Measurements from ENCODE around the gene PCDHGA2. TPM values are rescaled to one million over a fixed set of nuclear protein-coding genes. Genes with fewer than 3 reads are reported as not detected.
"Not testable (repeated sequence)": the region's sequence is repeated elsewhere in the genome, so short reads cannot be mapped to it uniquely, and the experiment has no call there.

The PCDHGA2 gene
- total RNA-seq, 1 experiment from 2014 or later, result 1.0 TPM

DNA sequence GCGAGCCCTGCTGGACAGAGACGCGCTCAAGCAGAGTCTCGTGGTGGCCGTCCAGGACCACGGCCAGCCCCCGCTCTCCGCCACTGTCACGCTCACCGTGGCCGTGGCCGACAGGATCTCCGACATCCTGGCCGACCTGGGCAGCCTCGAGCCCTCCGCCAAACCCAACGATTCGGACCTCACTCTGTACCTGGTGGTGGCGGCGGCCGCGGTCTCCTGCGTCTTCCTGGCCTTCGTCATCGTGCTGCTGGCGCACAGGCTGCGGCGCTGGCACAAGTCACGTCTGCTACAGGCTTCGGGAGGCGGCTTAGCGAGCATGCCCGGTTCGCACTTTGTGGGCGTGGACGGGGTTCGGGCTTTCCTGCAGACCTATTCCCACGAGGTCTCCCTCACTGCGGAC is 6.0 kb upstream of the PCDHGA2 start:
- H3K9me3 ChIP-seq (replicated peaks), result peaks cover 13% of the 10 kb centered on the region; the same call in 1 of the 2 replicates
- not testable (repeated sequence) for H3K36me3 ChIP-seq, H3K4me3 ChIP-seq, DNase-seq, H3K27ac ChIP-seq, H3K4me1 ChIP-seq, H3K27me3 ChIP-seq

GRCh38 chr5:141340781-141341354 is 2.3 kb downstream of the PCDHGA2 start:
- H3K27me3 ChIP-seq; H3K9me3 ChIP-seq (replicated peaks); H3K36me3 ChIP-seq; H3K4me3 ChIP-seq; DNase-seq; H3K27ac ChIP-seq; H3K4me1 ChIP-seq: not testable (repeated sequence)

DNA sequence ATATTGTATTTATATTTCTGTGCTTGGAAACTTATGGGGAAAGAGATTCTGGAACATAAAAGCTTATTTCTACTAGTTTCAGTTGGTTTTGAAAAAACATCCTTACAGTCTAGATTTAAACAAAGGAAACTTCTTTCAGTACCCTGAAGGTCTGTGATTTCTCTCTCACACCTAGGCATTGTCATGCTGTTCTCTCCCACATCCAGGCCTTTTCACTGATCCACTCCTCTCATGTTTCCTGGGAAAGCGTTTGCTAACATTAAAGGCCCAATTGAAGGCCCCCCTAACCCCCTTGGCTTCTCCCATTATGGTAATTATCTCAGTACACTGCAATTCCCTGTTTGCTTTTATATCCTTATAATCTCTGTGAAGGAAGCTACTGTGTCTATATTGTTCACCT is 4.2 kb downstream of the PCDHGA2 start:
- no peaks in the 10 kb centered on the region for H3K27me3 ChIP-seq
- no peak overlapping the region for H3K4me3 ChIP-seq
- DNase-seq, result no peak
- no peaks in the 10 kb centered on the region for H3K36me3 ChIP-seq
- 0 out of 2 replicates have a peak, but pooled peaks cover 3% of the 10 kb centered on the region for H3K9me3 ChIP-seq (replicated peaks)
- H3K4me1 ChIP-seq, result no peaks in the 10 kb centered on the region
- H3K27ac ChIP-seq, result no peak overlapping the region

DNA sequence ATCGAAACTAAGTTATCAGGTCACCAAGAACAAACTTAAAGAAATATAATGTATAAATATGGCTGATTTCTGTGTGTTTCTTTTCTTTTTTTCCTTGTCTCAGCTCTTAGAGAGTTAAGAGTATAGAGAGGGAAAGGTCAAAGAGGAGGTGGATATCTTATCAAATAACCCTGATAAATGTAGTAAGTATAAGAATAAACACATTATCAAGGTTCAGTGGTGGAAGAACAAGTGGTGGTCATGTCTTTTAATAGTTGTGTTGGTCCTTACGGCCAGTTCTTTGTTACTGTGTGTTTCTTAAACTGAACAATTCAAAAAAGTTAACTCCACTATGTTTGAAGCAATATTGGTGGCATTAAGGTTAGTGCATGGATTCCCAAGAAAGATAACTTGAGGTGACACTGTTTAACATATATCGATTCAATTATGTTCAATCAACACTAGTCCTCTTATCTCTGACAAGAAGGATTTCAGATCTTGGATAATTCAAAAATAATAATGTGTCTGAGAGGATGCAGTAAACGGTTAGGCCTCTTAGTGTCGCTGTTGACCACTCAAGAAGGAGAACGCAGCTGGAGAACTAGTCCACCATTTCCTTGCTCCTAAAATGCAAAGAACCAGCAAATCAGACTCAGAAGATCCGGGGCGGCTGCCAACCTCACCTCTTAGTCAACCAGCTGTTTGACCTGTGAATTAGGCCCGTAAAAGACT is 4.8 kb downstream of the PCDHGA2 start, which contains the start of gene PCDHGA3:
Gene PCDHGA3 (plus strand): TSS at position 588 of the 711 bp plus-strand sequence. CDS start 205 bp downstream, outside the sequence.
- H3K27ac ChIP-seq, result no peak within 1 kb of the TSS
- H3K4me3 ChIP-seq, result no peak within 1 kb of the TSS
- DNase-seq, result peak in 1 of 2 experiments; percentile 48
- H3K36me3 ChIP-seq, result no peaks in the 10 kb centered on the region
- peaks cover 3% of the 10 kb centered on the region; the same call in 1 of the 2 replicates for H3K9me3 ChIP-seq (replicated peaks)
- H3K4me1 ChIP-seq, result no peaks in the 10 kb centered on the region
- no peaks in the 10 kb centered on the region for H3K27me3 ChIP-seq

GRCh38 chr5:141343953-141344463 is 5.4 kb downstream of the PCDHGA2 start:
- Histone ChIP-seq H3K36me3 (no peaks in the 10 kb centered on the region), H3K9me3 (replicated peaks) (peaks cover 3% of the 10 kb centered on the region; the same call in 1 of the 2 replicates), H3K27ac (no peak overlapping the region), H3K4me1 (no peaks in the 10 kb centered on the region), H3K27me3 (no peaks in the 10 kb centered on the region), H3K4me3 (no peak overlapping the region)
- DNase-seq, result no peak

GRCh38 chr5:141345327-141345726 is 6.8 kb downstream of the PCDHGA2 start:
- no peak for DNase-seq
- Histone ChIP-seq H3K9me3 (replicated peaks) (peaks cover 3% of the 10 kb centered on the region; the same call in 1 of the 2 replicates), H3K36me3 (no peaks in the 10 kb centered on the region), H3K4me1 (no peaks in the 10 kb centered on the region), H3K27ac (no peak overlapping the region), H3K4me3 (no peak overlapping the region), H3K27me3 (no peaks in the 10 kb centered on the region)

- not testable (repeated sequence) for H3K27me3 ChIP-seq; DNase-seq; H3K36me3 ChIP-seq; H3K9me3 ChIP-seq (replicated peaks); H3K4me1 ChIP-seq; H3K4me3 ChIP-seq; H3K27ac ChIP-seq
These were observed 7.5 kb downstream of the PCDHGA2 start for GRCh38 chr5:141346017-141346416.

- no peaks in the 10 kb centered on the region for H3K27me3 ChIP-seq
- peak within 1 kb of the TSS; percentile 65 for H3K4me3 ChIP-seq
- DNase-seq, result peak; percentile 92 to 97
- peaks cover 34% of the 10 kb centered on the region for H3K9me3 ChIP-seq (replicated peaks)
- 0 out of 2 replicates have a peak, but pooled peaks cover 4% of the 10 kb centered on the region for H3K4me1 ChIP-seq
- peak within 1 kb of the TSS; percentile 77 for H3K27ac ChIP-seq
- peaks cover 30% of the 10 kb centered on the region for H3K36me3 ChIP-seq
These were observed 11.5 kb downstream of the PCDHGA2 start, which contains the start of gene PCDHGB1 for GRCh38 chr5:141349917-141350619. PCDHGB1 (plus strand) TSS chr5:141350099; CDS start chr5:141350261, 162 bp downstream.

DNA sequence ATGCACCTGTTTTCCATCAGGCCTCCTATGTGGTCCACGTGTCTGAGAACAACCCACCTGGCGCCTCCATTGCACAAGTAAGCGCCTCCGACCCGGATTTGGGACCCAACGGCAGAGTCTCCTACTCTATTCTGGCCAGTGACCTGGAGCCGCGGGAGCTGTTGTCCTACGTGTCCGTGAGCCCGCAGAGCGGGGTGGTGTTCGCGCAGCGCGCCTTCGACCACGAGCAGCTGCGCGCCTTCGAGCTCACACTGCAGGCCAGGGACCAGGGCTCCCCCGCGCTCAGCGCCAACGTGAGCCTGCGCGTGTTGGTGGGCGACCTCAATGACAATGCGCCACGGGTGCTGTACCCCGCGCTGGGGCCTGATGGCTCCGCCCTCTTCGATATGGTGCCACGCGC is 13.0 kb downstream of the PCDHGA2 start:
- Histone ChIP-seq H3K9me3 (replicated peaks) (peaks cover 47% of the 10 kb centered on the region), H3K36me3 (peaks cover 45% of the 10 kb centered on the region), H3K27me3 (no peaks in the 10 kb centered on the region), H3K4me3 (no peak overlapping the region), H3K4me1 (0 out of 2 replicates have a peak, but pooled peaks cover 4% of the 10 kb centered on the region), H3K27ac (no peak overlapping the region)
- DNase-seq, result no peak

DNA sequence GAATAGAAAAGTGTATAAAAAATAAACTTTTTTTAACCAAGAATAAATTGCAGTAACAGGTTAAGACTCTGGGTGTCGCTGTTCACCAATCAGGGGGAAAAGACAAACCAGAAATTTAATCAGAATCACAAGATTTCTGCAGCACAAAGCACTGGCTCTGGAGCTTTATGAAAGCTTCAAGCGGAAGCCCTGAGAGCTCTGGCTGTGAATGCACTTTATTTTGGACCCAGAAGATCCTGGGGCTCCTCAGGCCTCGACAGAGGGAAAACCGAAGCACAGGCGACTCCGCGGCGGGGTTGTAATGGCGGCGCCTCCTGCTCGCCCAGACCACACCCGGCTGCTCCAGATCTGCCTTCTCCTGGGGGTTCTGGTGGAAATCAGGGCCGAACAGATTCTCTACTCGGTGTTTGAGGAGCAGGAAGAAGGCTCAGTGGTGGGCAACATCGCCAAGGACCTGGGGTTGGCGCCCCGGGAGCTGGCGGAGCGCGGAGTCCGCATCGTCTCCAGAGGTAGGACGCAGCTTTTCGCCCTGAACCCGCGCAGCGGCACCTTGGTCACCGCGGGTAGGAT is 16.4 kb downstream of the PCDHGA2 start, which contains the start of gene PCDHGA4:
Gene PCDHGA4 (plus strand): TSS at position 122 of the 570 bp plus-strand sequence. CDS start 87 bp downstream, at position 209.
- H3K4me3 ChIP-seq, result no peak within 1 kb of the TSS
- peaks cover 53% of the 10 kb centered on the region for H3K9me3 ChIP-seq (replicated peaks)
- no peak within 1 kb of the TSS for H3K27ac ChIP-seq

GRCh38 chr5:141355641-141356040 is 17.1 kb downstream of the PCDHGA2 start:
- Histone ChIP-seq H3K27ac (no peak overlapping the region), H3K4me1 (0 out of 2 replicates have a peak, but pooled peaks cover 2% of the 10 kb centered on the region), H3K36me3 (peaks cover 84% of the 10 kb centered on the region), H3K27me3 (no peaks in the 10 kb centered on the region), H3K4me3 (no peak overlapping the region), H3K9me3 (replicated peaks) (peaks cover 51% of the 10 kb centered on the region)
- no peak for DNase-seq

More for the DNA sequence above, 16.4 kb downstream of the PCDHGA2 start, which contains the start of gene PCDHGA4:
- H3K4me1 ChIP-seq, result 0 out of 2 replicates have a peak, but pooled peaks cover 4% of the 10 kb centered on the region
- no peaks in the 10 kb centered on the region for H3K27me3 ChIP-seq
- DNase-seq, result no peak
- H3K36me3 ChIP-seq, result peaks cover 77% of the 10 kb centered on the region

GRCh38 chr5:141356133-141356532 is 17.6 kb downstream of the PCDHGA2 start:
- H3K27me3 ChIP-seq, result no peaks in the 10 kb centered on the region
- H3K9me3 ChIP-seq (replicated peaks), result peaks cover 46% of the 10 kb centered on the region
- no peaks in the 10 kb centered on the region for H3K4me1 ChIP-seq
- no peak overlapping the region for H3K4me3 ChIP-seq
- H3K36me3 ChIP-seq, result peaks cover 83% of the 10 kb centered on the region
- no peak overlapping the region for H3K27ac ChIP-seq
- DNase-seq, result no peak

DNA sequence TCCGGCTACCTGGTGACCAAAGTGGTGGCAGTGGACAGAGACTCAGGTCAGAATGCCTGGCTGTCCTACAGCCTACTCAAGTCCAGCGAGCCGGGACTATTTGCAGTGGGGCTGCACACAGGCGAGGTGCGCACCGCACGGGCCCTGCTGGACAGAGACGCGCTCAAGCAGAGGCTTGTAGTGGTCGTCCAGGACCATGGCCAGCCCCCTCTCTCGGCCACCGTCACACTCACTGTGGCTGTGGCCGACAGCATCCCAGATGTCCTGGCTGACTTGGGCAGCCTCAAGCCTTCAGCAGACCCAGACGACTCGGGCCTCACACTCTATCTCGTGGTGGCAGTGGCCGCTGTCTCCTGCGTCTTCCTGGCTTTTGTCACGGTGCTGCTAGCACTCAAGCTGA is 18.4 kb downstream of the PCDHGA2 start:
- Histone ChIP-seq H3K4me3 (no peak overlapping the region), H3K4me1 (no peaks in the 10 kb centered on the region), H3K36me3 (peaks cover 77% of the 10 kb centered on the region), H3K9me3 (replicated peaks) (peaks cover 41% of the 10 kb centered on the region), H3K27ac (no peak overlapping the region), H3K27me3 (no peaks in the 10 kb centered on the region)
- no peak for DNase-seq

- Histone ChIP-seq H3K27ac (no peak within 1 kb of the TSS), H3K9me3 (replicated peaks) (peaks cover 27% of the 10 kb centered on the region), H3K36me3 (peaks cover 84% of the 10 kb centered on the region), H3K4me1 (no peaks in the 10 kb centered on the region), H3K4me3 (no peak within 1 kb of the TSS), H3K27me3 (no peaks in the 10 kb centered on the region)
- DNase-seq, result no peak
These were observed 21.3 kb downstream of the PCDHGA2 start, which contains the start of gene PCDHGB2 for GRCh38 chr5:141359790-141360426. PCDHGB2 (plus strand) TSS chr5:141359994; CDS start chr5:141360136, 142 bp downstream.

Data from SJCRH30 (cell line).